Measurements from ENCODE around the gene MS4A1.
"Not testable (repeated sequence)": the region's sequence is repeated elsewhere in the genome, so short reads cannot be mapped to it uniquely, and the experiment has no call there.

Gene MS4A1

GRCh38 chr11:60500276-60500910, 44.7 kb downstream of the MS4A1 start:
- DNase-seq (ENCODE audit: low read depth): no peak
- no peak overlapping the region for H3K4me3 ChIP-seq (ENCODE audit: low read depth, low read length)

GRCh38 chr11:60502221-60502775, 46.7 kb downstream of the MS4A1 start:
- DNase-seq (ENCODE audit: low read depth): no peak
- no peak overlapping the region for H3K4me3 ChIP-seq (ENCODE audit: low read depth, low read length)

GRCh38 chr11:60504219-60504905, 48.7 kb downstream of the MS4A1 start:
- H3K4me3 ChIP-seq (ENCODE audit: low read depth, low read length): no peak overlapping the region
- DNase-seq (ENCODE audit: low read depth): no peak

DNA sequence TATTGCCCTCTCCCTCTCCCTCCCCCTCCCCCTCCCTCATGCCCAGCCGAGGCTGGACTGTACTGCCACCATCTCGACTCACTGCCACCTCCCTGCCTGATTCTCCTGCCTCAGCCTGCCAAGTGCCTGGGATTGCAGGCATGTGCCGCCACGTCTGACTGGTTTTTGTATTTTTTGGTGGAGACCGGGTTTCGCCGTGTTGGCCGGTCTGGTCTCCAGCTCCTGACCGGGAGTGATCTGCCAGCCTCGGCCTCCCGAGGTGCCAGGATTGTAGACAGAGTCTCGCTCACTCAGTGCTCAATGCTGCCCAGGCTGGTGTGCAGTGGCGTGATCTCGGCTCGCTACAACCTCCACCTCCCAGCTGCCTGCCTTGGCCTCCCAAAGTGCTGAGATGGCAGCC, 54.0 kb downstream of the MS4A1 start:
- DNase-seq (ENCODE audit: low read depth); H3K4me3 ChIP-seq (ENCODE audit: low read depth, low read length): not testable (repeated sequence)

- H3K4me3 ChIP-seq (ENCODE audit: low read depth, low read length); DNase-seq (ENCODE audit: low read depth): not testable (repeated sequence)
These were observed 54.6 kb downstream of the MS4A1 start for GRCh38 chr11:60510209-60510608.

GRCh38 chr11:60511393-60511792, 55.7 kb downstream of the MS4A1 start:
- no peak overlapping the region for H3K4me3 ChIP-seq (ENCODE audit: low read depth, low read length)
- no peak for DNase-seq (ENCODE audit: low read depth)

DNA sequence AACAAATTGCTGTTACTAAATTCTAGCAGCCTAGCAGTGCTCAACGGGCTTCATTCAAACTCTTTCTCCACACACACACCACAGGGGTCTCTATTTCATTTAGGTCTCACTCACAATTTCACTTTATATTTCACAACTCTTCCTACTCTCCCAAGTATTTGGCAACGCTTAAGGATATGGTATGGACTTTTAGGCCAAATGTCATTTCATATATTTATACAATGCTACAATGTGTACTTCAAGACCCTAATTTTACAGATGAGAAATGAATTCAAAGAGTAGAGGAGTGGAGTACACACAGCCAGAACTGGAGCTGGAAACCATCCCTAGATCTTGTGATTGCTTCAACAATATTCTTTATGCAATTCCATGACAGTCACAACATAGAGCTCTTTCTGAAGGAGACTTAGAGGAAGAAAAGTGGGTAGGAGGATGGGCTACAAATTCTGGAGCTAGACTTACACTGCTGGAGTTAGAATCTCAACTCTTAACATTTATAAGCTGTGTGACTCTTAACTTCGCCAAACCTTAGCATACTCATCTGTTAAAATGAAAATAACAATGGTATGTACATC, 57.1 kb downstream of the MS4A1 start:
- no peak overlapping the region for H3K4me3 ChIP-seq (ENCODE audit: low read depth, low read length)
- DNase-seq (ENCODE audit: low read depth): no peak

GRCh38 chr11:60513496-60514460, 58.1 kb downstream of the MS4A1 start:
- DNase-seq (ENCODE audit: low read depth): no peak
- no peak overlapping the region for H3K4me3 ChIP-seq (ENCODE audit: low read depth, low read length)

DNA sequence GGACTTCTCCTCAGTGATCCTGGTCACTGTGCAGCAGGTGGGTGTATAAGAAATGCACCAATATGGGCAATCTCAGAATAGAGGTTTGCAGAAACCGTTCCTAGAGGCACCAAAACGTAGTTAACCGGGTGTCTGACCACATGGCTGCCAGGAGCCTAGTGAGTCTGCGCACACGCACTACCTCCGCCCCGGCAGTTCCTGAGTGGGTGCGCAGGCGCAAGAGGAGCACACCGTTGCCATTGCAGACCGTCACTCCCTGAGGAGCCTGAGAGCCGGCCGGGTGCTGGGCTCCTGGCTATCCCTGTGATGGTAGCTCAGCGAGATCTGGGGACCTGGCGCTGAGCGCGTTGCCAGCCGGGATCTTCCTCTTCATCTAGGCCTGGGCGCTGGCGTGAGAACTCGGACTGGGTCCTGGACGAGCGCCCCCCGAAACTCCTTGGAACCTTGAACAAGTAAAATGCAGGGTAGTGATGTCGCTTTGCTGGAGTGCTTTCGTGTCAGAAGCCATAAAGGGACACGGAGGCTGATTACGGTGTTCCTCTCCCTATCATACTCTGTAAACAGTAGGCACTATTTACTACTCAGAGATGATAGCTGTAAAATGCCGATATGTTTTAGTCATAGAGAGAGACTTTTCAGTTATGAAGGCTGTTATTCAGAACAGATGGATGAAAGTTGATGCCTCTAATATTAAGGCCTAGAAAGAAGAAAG, 59.7 kb downstream of the MS4A1 start, which contains the start of gene MS4A13:
Gene MS4A13 (plus strand): TSS at position 249 of the 712 bp plus-strand sequence. CDS start 2,692 bp downstream, outside the sequence.
- DNase-seq (ENCODE audit: low read depth): no peak

More for the DNA sequence above, 59.7 kb downstream of the MS4A1 start, which contains the start of gene MS4A13:
- H3K4me3 ChIP-seq (ENCODE audit: low read depth, low read length): no peak within 1 kb of the TSS
